HG03457 (cell line): ENCODE measurements around the gene SSC4D.
"Not testable (repeated sequence)": the region's sequence is repeated elsewhere in the genome, so short reads cannot be mapped to it uniquely, and the experiment has no call there.

Experiments
- ATAC-seq: cut with Tn5 transposase; IDR thresholded peaks from one replicate; pipeline ENCODE4 v1.9.1; 2021; ENCODE audit warnings: moderate number of reproducible peaks; ENCODE audit not compliant: unreplicated experiment

Gene SSC4D

GRCh38 chr7:76387789-76388188, 21.7 kb downstream of the SSC4D start:
- not testable (repeated sequence) for ATAC-seq

- no peak for ATAC-seq
Measured at GRCh38 chr7:76386691-76387260, 22.7 kb downstream of the SSC4D start.

GRCh38 chr7:76383089-76383944, 26.2 kb downstream of the SSC4D start:
- ATAC-seq: no peak

- ATAC-seq: no peak
Measured at GRCh38 chr7:76381814-76382213, 27.7 kb downstream of the SSC4D start.

- ATAC-seq: no peak
Measured at GRCh38 chr7:76380623-76380966, 28.9 kb downstream of the SSC4D start.

GRCh38 chr7:76377186-76377918, 32.1 kb downstream of the SSC4D start:
- ATAC-seq: no peak

GRCh38 chr7:76375251-76375650, 34.2 kb downstream of the SSC4D start:
- no peak for ATAC-seq

GRCh38 chr7:76372984-76373833, 36.3 kb downstream of the SSC4D start:
- no peak for ATAC-seq

- no peak for ATAC-seq
Measured at GRCh38 chr7:76371396-76371795, 38.1 kb downstream of the SSC4D start.

GRCh38 chr7:76369018-76369417, 40.5 kb downstream of the SSC4D start:
- ATAC-seq: no peak

GRCh38 chr7:76368190-76368589, 41.3 kb downstream of the SSC4D start:
- no peak for ATAC-seq

- ATAC-seq: no peak
Measured at GRCh38 chr7:76364198-76364584, 45.3 kb downstream of the SSC4D start.

- not testable (repeated sequence) for ATAC-seq
Measured at GRCh38 chr7:76363754-76364153, 45.7 kb downstream of the SSC4D start.

- no peak for ATAC-seq
Measured at GRCh38 chr7:76359978-76360638, 49.4 kb downstream of the SSC4D start.

- ATAC-seq: peak; percentile 80
Measured at GRCh38 chr7:76359111-76359977, 50.2 kb downstream of the SSC4D start.

- ATAC-seq: peak; percentile 54
Measured at GRCh38 chr7:76358481-76359110, 50.9 kb downstream of the SSC4D start, which contains the start of gene YWHAG. YWHAG (minus strand) TSS chr7:76358991; CDS start chr7:76358808, 183 bp downstream.

GRCh38 chr7:76358011-76358480, 51.5 kb downstream of the SSC4D start:
- ATAC-seq: no peak

- ATAC-seq: no peak
Measured at GRCh38 chr7:76357475-76358010, 52.0 kb downstream of the SSC4D start.

GRCh38 chr7:76356823-76357222, 52.7 kb downstream of the SSC4D start:
- no peak for ATAC-seq
